Measurements from ENCODE around the gene CCDC13.

CCDC13 gene

GRCh38 chr3:42809202-42809601 lies 36.1 kb upstream of the CCDC13 start, which contains the start of gene ACKR2:
Gene ACKR2, plus strand, starts transcription at chr3:42809445. Its CDS starts 55,058 bp downstream, at chr3:42864503.
- Histone ChIP-seq H3K27me3 (ENCODE audit: insufficient read depth, low read depth) (no peaks in the 10 kb centered on the region), H3K36me3 (ENCODE audit: insufficient read depth) (no peaks in the 10 kb centered on the region), H3K4me3 (IDR thresholded peaks at IDR 0.05; ENCODE audit: insufficient read depth, low read depth, low read length) (no peak within 1 kb of the TSS), H3K27ac (no peak within 1 kb of the TSS), H3K9ac (no peak within 1 kb of the TSS), H3K79me2 (ENCODE audit: insufficient read depth, low read depth) (no peaks in the 10 kb centered on the region), H3K4me2 (no peak within 1 kb of the TSS), H2AFZ (ENCODE audit: low read depth) (no peak within 1 kb of the TSS), H3K4me1 (ENCODE audit: low read depth, poor library complexity, severe bottlenecking) (no peaks in the 10 kb centered on the region), H4K20me1 (ENCODE audit: insufficient read depth) (no peaks in the 10 kb centered on the region)
- TF ChIP-seq CTCF (conservative IDR thresholded peaks at IDR 0.05; ENCODE audit: low read depth, low read length): no peak

GRCh38 chr3:42807929-42808328 lies 34.9 kb upstream of the CCDC13 start:
- Histone ChIP-seq H3K4me2 (no peak overlapping the region), H3K4me3 (IDR thresholded peaks at IDR 0.05; ENCODE audit: insufficient read depth, low read depth, low read length) (no peak overlapping the region), H3K27ac (no peak overlapping the region), H3K27me3 (ENCODE audit: insufficient read depth, low read depth) (no peaks in the 10 kb centered on the region), H2AFZ (ENCODE audit: low read depth) (no peak overlapping the region), H3K4me1 (ENCODE audit: low read depth, poor library complexity, severe bottlenecking) (no peaks in the 10 kb centered on the region), H3K79me2 (ENCODE audit: insufficient read depth, low read depth) (no peaks in the 10 kb centered on the region; the same call in 1 of the 2 replicates), H3K36me3 (ENCODE audit: insufficient read depth) (no peaks in the 10 kb centered on the region), H4K20me1 (ENCODE audit: insufficient read depth) (no peaks in the 10 kb centered on the region), H3K9ac (no peak overlapping the region)
- TF ChIP-seq CTCF (conservative IDR thresholded peaks at IDR 0.05; ENCODE audit: low read depth, low read length): no peak

- no peaks in the 10 kb centered on the region for H3K4me1 ChIP-seq (ENCODE audit: low read depth, poor library complexity, severe bottlenecking)
- H4K20me1 ChIP-seq (ENCODE audit: insufficient read depth): no peaks in the 10 kb centered on the region
- H3K27me3 ChIP-seq (ENCODE audit: insufficient read depth, low read depth): no peaks in the 10 kb centered on the region
- TF ChIP-seq CTCF (conservative IDR thresholded peaks at IDR 0.05; ENCODE audit: low read depth, low read length): no peak
- H2AFZ ChIP-seq (ENCODE audit: low read depth): peak overlapping the region; percentile 76
- no peak overlapping the region for H3K9ac ChIP-seq
- H3K79me2 ChIP-seq (ENCODE audit: insufficient read depth, low read depth): peaks cover 5% of the 10 kb centered on the region; the same call in 1 of the 2 replicates
- H3K27ac ChIP-seq: no peak overlapping the region
- H3K36me3 ChIP-seq (ENCODE audit: insufficient read depth): no peaks in the 10 kb centered on the region; the same call in 1 of the 2 replicates
- H3K4me2 ChIP-seq: peak overlapping the region; percentile 53
- H3K4me3 ChIP-seq (IDR thresholded peaks at IDR 0.05; ENCODE audit: insufficient read depth, low read depth, low read length): no peak overlapping the region
Measured at GRCh38 chr3:42805141-42805821, 32.2 kb upstream of the CCDC13 start.

- H3K9ac ChIP-seq: peak overlapping the region; percentile 67; the same call in 1 of the 2 replicates
- H3K4me1 ChIP-seq (ENCODE audit: low read depth, poor library complexity, severe bottlenecking): no peaks in the 10 kb centered on the region
- no peaks in the 10 kb centered on the region for H3K27me3 ChIP-seq (ENCODE audit: insufficient read depth, low read depth)
- H2AFZ ChIP-seq (ENCODE audit: low read depth): peak overlapping the region; percentile 76
- no peak for TF ChIP-seq CTCF (conservative IDR thresholded peaks at IDR 0.05; ENCODE audit: low read depth, low read length)
- no peaks in the 10 kb centered on the region; the same call in 1 of the 2 replicates for H3K36me3 ChIP-seq (ENCODE audit: insufficient read depth)
- no peak overlapping the region for H3K4me3 ChIP-seq (IDR thresholded peaks at IDR 0.05; ENCODE audit: insufficient read depth, low read depth, low read length)
- H3K27ac ChIP-seq: no peak overlapping the region
- peak overlapping the region; percentile 53 for H3K4me2 ChIP-seq
- H4K20me1 ChIP-seq (ENCODE audit: insufficient read depth): no peaks in the 10 kb centered on the region
- H3K79me2 ChIP-seq (ENCODE audit: insufficient read depth, low read depth): peaks cover 5% of the 10 kb centered on the region; the same call in 1 of the 2 replicates
Measured at GRCh38 chr3:42804831-42805132, 31.7 kb upstream of the CCDC13 start.

All from KMS-11 (cell line).